Measurements from ENCODE around the gene CIART.
"Not testable (repeated sequence)": the region's sequence is repeated elsewhere in the genome, so short reads cannot be mapped to it uniquely, and the experiment has no call there.

DNA sequence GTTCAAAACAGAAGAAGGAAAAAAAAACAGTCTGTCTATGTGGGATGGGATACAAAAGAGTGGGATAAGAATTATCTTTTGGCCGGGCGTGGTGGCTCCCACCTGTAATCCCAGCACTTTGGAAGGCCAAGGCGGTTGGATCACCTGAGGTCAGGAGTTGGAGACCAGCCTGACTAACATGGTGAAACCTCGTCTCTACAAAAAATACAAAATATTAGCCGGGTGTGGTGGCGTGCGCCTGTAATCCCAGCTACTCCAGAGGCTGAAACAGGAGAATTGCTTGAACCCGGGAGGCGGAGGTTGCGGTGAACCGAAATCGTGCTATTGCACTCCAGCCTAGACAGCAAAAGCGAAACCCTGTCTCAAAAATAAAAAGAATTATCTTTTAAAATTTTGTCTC, 45.2 kb upstream of the CIART start:
- TF ChIP-seq, protein P1, sequence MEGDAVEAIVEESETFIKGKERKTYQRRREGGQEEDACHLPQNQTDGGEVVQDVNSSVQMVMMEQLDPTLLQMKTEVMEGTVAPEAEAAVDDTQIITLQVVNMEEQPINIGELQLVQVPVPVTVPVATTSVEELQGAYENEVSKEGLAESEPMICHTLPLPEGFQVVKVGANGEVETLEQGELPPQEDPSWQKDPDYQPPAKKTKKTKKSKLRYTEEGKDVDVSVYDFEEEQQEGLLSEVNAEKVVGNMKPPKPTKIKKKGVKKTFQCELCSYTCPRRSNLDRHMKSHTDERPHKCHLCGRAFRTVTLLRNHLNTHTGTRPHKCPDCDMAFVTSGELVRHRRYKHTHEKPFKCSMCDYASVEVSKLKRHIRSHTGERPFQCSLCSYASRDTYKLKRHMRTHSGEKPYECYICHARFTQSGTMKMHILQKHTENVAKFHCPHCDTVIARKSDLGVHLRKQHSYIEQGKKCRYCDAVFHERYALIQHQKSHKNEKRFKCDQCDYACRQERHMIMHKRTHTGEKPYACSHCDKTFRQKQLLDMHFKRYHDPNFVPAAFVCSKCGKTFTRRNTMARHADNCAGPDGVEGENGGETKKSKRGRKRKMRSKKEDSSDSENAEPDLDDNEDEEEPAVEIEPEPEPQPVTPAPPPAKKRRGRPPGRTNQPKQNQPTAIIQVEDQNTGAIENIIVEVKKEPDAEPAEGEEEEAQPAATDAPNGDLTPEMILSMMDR (IDR thresholded peaks at IDR 0.05), result not testable (repeated sequence)
- not testable (repeated sequence) for TF ChIP-seq POLR2A (IDR thresholded peaks at IDR 0.05)
